Choroid plexus epithelial cell (primary cell): Measurements from ENCODE around the gene RTN3.

ENCODE experiments used
- DNase-seq: peaks from one replicate; pipeline ENCODE4 v3.0.0-alpha.2; 2010; ENCODE audit warnings: low read depth
- H3K4me3 ChIP-seq: 2 replicates; pipeline ENCODE4 v1.5.1; 2011; ENCODE audit warnings: low read depth, mild to moderate bottlenecking, control low read depth, low read length, moderate library complexity
- CTCF ChIP-seq: conservative IDR thresholded peaks from 2 replicates; pipeline ENCODE4 v1.5.1; 2011; ENCODE audit warnings: low read depth, mild to moderate bottlenecking, control low read depth, inconsistent platforms, low read length, moderate library complexity

RTN3 gene

GRCh38 chr11:63719001-63719400 lies 37.7 kb downstream of the RTN3 start:
- H3K4me3 ChIP-seq = no peak overlapping the region
- DNase-seq = no peak
- TF ChIP-seq CTCF = no peak

- DNase-seq = peak; percentile 84
- no peak overlapping the region for H3K4me3 ChIP-seq
- no peak for TF ChIP-seq CTCF
These were observed 38.7 kb downstream of the RTN3 start for GRCh38 chr11:63719987-63720386.

GRCh38 chr11:63720611-63721010 lies 39.3 kb downstream of the RTN3 start:
- TF ChIP-seq CTCF = no peak
- DNase-seq = no peak

GRCh38 chr11:63729326-63729725 lies 48.0 kb downstream of the RTN3 start:
- H3K4me3 ChIP-seq = no peak overlapping the region
- no peak for TF ChIP-seq CTCF
- DNase-seq = no peak

More at GRCh38 chr11:63720611-63721010, 39.3 kb downstream of the RTN3 start:
- no peak overlapping the region for H3K4me3 ChIP-seq

- no peak for DNase-seq
- TF ChIP-seq CTCF = no peak
- H3K4me3 ChIP-seq = no peak overlapping the region
These were observed 55.6 kb downstream of the RTN3 start for GRCh38 chr11:63736864-63737263.

- no peak for TF ChIP-seq CTCF
- DNase-seq = no peak
These were observed 56.4 kb downstream of the RTN3 start for GRCh38 chr11:63737718-63738117.

GRCh38 chr11:63738720-63739360 lies 57.5 kb downstream of the RTN3 start:
- no peak overlapping the region for H3K4me3 ChIP-seq
- peak; percentile 90 for TF ChIP-seq CTCF
- peak; percentile 92 for DNase-seq

More at GRCh38 chr11:63737718-63738117, 56.4 kb downstream of the RTN3 start:
- H3K4me3 ChIP-seq = no peak overlapping the region
